HTR-8/SVneo (cell line): Measurements from ENCODE around the gene TEX44.

Source experiments
- DNase-seq: peaks from one replicate; pipeline ENCODE4 v3.0.0; 2011; ENCODE audit warnings: low spot score, mixed read lengths; ENCODE audit not compliant: insufficient read length
- FAIRE-seq: peaks from 2 replicates; lab custom pipeline; 2011; peaks lifted over from hg19 to GRCh38; lab: Jason Lieb, UNC

TEX44 gene

DNA sequence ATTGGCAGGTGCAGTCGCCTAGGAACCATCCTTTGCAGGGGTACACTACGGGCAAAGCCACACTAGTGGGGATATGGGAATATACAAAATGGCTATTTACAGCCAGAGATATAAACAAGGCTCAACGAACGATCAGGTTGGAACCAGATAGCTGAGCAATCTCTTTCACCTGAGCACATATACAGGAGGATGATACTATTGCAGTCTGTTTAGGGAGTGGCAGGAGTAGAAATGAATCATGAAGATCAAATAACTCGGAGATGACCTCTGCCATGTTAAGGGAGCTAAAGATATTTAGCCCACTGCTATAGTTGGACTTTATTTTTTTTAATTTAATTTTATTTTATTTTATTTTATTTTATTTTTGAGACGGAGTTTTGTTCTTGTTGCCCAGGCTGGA is 33.8 kb downstream of the TEX44 start:
- FAIRE-seq: no peak
- no peak for DNase-seq

- FAIRE-seq (no peak), DNase-seq (no peak)
Observed at GRCh38 chr2:231627384-231628120, 34.9 kb downstream of the TEX44 start.

DNA sequence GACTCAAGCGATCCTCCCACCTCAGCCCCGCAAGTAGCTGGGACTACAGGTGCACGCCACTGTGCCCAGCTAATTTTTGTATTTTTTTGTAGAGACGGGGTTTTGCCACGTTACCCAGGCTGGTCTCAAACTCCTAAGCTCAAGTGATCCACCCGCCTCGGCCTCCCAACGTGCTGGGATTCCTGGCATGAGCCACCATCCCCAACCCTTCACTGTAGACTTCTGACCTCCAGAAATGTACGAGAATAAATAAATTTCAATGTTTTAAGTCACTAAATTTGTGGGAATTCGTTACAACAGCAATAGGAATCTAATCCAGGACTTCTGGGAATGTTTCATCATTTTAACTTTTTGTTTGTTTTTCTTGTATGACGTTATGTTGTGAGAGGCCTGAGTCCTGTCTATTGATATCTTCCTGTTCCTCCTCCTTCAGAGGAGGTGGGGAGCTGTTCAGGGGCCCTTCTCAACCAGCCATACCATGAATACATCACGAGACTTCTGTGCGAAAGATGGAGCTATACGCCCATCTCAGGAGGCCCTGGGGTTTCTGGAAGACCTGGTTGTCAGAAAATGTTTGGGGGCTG is 40.0 kb downstream of the TEX44 start:
- FAIRE-seq (no peak), DNase-seq (no peak)

- no peak for DNase-seq
- no peak for FAIRE-seq
Observed at GRCh38 chr2:231633241-231633976, 40.7 kb downstream of the TEX44 start.

DNA sequence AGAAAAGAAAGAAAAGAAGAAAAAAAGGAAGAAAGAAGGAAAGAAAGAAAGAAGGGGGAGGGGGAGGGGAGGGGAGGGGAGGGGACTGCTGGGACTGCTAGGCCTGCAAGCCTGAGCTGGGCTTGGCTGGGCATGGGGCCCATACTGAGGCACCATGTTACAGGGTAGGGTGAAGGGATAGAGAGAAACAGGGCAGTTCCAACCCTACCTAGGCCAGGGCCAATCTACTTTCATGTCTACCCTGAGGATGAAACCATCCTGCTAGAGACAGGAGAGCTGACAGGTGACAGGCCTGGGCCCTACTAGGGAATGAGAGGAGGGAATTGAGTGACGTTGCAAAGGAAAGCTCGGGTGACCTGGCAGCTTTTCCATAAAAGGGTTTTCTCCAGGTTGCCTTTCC is 41.7 kb downstream of the TEX44 start:
- DNase-seq (no peak), FAIRE-seq (no peak)

DNA sequence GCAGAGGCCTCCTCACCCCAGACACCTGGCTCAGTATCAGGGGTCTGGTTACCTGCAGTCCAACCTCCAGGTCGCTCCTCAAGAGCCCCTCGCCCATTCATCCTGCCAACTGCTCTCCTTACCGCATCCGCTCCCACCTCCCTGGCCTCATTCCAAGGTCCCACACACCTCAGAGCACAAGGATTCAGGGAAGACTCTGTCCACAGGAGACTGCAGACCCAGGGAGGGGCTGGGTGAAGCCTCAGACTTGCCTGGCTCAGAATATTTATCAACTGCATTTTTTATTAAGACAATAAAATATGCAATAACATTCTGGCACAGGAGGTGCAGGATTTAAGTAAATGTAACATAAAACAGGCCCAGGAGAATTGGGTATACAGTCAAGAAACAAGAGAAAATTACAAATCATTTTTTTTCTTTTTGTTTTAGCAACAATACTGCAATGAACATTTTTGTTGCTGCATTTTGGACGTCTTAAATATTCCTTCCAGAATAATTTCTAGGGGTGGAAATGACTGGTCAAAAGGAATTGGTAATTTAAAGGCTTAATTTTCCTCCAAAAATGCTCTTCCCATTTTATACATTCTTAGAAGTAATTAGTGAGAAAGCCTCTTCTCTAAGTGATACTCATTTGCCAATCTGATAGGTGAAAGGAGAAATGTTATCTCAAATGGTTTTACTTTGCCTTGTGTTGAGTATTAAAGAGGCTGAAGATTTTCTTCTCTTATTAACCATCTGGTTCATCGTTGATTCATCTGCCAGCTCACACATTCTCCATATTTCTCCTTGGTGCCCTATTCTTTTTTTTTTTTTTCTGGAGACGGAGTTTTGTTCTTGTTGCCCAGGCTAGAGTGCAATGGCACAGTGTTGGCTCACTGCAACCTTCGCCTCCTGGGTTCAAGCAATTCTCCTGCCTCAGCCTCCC is 42.5 kb downstream of the TEX44 start:
- FAIRE-seq (no peak), DNase-seq (no peak)

- DNase-seq: no peak
- no peak for FAIRE-seq
Observed at GRCh38 chr2:231640241-231640640, 47.6 kb downstream of the TEX44 start.

DNA sequence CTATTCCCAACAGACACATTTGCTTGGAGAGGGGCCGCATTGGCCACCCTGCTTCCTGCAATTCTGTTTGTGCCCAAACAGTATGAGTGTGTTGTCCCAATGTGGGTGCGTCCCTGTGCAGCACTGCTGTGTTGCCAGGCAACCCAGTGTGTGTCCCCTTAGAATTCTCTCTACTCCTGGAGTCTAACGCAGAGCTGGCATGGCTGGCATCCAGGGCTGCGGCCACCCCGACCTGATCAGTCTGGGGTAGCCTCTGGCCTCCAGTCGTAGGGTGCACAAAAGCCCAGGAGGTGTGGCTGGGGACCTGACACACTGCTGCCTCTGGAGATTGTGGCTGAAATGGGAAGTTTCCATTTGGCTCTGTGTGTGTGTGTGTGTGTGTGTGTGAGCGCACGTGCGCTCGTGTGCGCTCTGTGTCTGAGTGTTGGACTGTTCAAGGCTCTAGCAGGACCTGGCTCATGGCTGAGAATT is 48.0 kb downstream of the TEX44 start:
- DNase-seq (no peak), FAIRE-seq (no peak)

- DNase-seq: peak; percentile 98
- FAIRE-seq: peak; percentile 66
Observed at GRCh38 chr2:231642631-231643494, 50.2 kb downstream of the TEX44 start.

DNA sequence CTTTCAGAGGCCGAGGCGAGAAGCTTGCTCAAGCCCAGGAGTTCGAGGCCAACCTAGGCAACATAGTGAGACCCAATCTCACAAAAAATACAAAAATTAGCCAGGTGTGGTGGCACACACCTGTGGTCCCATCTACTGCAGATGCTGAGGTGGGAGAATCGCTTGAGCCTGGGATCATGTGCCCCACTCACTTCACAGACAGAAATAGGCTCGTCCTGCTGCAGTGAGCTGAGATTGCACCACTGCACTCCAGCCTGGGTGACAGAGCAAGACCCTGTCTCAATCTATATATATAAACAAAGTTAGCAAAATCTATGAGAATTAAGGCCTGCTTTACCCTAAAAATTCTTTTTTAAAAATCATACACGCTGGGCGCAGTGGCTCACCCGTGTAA is 50.8 kb downstream of the TEX44 start:
- FAIRE-seq (no peak), DNase-seq (no peak)
